ENCODE results near the gene KLHL29.

DNA sequence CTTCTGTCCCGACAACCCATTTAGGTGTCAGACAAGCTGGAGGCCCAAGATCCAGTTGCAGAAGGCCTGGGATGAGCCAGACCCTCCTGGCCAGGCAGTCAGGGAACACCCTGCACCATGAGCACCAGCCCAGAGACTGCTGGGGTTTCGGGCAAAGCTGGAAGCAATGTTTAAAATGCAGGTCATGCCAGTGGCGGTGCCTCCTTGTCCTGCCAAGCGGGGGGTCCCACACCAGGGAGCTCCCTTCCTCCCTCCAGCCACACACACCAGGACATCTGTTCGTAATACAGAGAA is 311.7 kb downstream of the KLHL29 start:
- TF ChIP-seq, protein P1, sequence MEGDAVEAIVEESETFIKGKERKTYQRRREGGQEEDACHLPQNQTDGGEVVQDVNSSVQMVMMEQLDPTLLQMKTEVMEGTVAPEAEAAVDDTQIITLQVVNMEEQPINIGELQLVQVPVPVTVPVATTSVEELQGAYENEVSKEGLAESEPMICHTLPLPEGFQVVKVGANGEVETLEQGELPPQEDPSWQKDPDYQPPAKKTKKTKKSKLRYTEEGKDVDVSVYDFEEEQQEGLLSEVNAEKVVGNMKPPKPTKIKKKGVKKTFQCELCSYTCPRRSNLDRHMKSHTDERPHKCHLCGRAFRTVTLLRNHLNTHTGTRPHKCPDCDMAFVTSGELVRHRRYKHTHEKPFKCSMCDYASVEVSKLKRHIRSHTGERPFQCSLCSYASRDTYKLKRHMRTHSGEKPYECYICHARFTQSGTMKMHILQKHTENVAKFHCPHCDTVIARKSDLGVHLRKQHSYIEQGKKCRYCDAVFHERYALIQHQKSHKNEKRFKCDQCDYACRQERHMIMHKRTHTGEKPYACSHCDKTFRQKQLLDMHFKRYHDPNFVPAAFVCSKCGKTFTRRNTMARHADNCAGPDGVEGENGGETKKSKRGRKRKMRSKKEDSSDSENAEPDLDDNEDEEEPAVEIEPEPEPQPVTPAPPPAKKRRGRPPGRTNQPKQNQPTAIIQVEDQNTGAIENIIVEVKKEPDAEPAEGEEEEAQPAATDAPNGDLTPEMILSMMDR (IDR thresholded peaks at IDR 0.05) = no peak
- no peak for TF ChIP-seq EZH2 (IDR thresholded peaks at IDR 0.05; ENCODE audit: borderline replicate concordance, insufficient read depth, low read depth, low read length, poor library complexity, severe bottlenecking)

All from B cell (primary cell).